Bronchial epithelial cell (primary cell): ENCODE results near the gene SLC17A3. TPM values are rescaled to one million over a fixed set of nuclear protein-coding genes. Genes with fewer than 3 reads are reported as not detected.

Experiments used
- DNase-seq: peaks from one replicate; pipeline ENCODE4 v3.0.0-alpha.2; 2010; ENCODE audit warnings: low read depth
- FAIRE-seq: peaks from 2 replicates; lab custom pipeline; 2011; peaks lifted over from hg19 to GRCh38; lab: Jason Lieb, UNC
- H3K27me3 ChIP-seq: 2 replicates; pipeline ENCODE4 v1.5.1; 2011; ENCODE audit warnings: low read length; ENCODE audit not compliant: control insufficient read depth, insufficient read depth
- H3K36me3 ChIP-seq: 2 replicates; pipeline ENCODE4 v1.5.1; 2011; ENCODE audit warnings: low read length; ENCODE audit not compliant: control insufficient read depth, insufficient read depth
- H3K4me3 ChIP-seq: 2 replicates; pipeline ENCODE4 v1.5.1; 2011; ENCODE audit warnings: mild to moderate bottlenecking, low read depth, low read length, control low read depth
- total RNA-seq: library from RNA; depleted of rRNA; stranded (reverse); fragments of >200 nt; gene quantifications from 2 replicates; pipeline ENCODE4 v1.2.1, GENCODE V29; 2014
- TF ChIP-seq, protein P1 (sequence below): IDR thresholded peaks from 2 replicates; pipeline ENCODE4 v1.5.1; 2011; ENCODE audit warnings: mild to moderate bottlenecking, moderate library complexity, low read length, control low read depth, inconsistent platforms; ENCODE audit not compliant: insufficient read depth, severe bottlenecking

The SLC17A3 gene
- total RNA-seq, 1 donor from 2014 or later, result not detected

DNA sequence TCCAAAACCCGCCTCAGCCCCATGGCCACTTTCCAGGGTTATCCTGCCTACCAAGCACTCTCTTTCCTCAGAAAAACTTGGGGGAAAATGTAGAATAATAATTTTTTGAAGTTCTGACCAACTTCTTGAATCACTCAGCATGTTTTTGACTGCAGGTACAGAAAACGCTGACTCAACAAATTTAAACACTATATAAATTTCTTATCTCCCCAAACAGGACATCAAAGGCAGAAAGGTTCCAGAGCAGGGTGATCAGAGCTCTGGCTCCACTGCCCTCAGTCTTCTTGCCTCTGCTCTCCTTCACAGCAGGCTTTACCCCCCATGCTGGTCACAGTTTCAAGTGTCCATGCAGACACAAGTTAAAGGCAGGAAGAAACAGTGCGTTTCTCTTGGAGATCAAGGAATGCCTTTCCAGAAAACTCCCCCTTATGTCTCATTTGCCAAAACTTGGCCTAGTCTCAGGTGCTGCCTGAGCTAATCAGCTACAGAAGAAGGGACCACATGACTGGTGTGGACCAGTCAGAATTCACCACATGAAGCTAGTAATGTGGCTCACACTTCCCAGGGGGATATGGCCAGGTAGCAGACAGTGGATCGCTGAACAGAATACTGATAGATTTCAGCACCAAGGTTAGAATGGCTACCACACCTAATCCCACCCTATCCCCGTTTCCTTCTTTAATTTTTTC, 24.4 kb upstream of the SLC17A3 start:
- TF ChIP-seq, protein P1, sequence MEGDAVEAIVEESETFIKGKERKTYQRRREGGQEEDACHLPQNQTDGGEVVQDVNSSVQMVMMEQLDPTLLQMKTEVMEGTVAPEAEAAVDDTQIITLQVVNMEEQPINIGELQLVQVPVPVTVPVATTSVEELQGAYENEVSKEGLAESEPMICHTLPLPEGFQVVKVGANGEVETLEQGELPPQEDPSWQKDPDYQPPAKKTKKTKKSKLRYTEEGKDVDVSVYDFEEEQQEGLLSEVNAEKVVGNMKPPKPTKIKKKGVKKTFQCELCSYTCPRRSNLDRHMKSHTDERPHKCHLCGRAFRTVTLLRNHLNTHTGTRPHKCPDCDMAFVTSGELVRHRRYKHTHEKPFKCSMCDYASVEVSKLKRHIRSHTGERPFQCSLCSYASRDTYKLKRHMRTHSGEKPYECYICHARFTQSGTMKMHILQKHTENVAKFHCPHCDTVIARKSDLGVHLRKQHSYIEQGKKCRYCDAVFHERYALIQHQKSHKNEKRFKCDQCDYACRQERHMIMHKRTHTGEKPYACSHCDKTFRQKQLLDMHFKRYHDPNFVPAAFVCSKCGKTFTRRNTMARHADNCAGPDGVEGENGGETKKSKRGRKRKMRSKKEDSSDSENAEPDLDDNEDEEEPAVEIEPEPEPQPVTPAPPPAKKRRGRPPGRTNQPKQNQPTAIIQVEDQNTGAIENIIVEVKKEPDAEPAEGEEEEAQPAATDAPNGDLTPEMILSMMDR, result no peak
- Histone ChIP-seq H3K27me3 (no peaks in the 10 kb centered on the region), H3K36me3 (no peaks in the 10 kb centered on the region), H3K4me3 (no peak overlapping the region)
- no peak for FAIRE-seq
- no peak for DNase-seq

DNA sequence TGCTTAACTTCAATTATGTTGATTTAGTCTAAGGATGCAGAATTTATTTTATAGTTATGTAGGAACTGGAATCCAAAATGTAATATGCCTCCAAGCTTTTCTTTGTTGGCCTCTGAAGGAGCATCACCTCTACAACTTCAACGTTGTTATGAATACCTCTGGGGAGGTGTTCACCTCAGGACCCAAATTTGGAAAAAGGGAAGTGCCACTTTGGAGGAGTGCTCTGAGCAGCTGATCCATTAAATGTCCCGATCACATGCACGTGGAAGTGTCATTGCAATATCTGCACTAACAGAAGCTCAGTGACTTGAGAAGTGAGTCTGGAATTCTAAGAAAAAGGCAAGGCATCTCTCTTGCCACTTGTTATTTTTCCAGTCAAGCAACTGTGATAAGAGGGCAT, 22.2 kb upstream of the SLC17A3 start:
- Histone ChIP-seq H3K27me3 (peaks cover 2% of the 10 kb centered on the region), H3K4me3 (no peak overlapping the region), H3K36me3 (no peaks in the 10 kb centered on the region)
- DNase-seq (no peak), FAIRE-seq (no peak)
- TF ChIP-seq, protein P1, result no peak

DNA sequence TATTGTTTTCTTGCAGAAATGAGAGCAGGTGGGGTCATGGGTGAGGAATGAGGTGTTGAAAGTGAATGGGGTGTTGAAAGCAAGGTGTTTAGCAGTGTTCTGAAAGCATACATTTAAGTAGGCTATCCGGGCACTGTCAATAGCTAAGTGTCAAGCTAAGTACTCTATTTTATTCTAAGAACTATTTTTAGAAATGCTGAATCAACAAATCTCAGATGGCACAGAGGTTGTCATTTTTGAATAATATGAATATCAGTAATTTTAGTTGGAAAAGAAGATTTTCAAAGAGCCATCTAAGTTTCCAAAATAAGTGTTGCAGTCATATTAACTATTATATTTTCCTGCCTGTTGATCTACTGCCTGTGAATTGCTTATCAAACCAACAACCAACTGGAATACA, 21.7 kb upstream of the SLC17A3 start:
- TF ChIP-seq, protein P1, result no peak
- Histone ChIP-seq H3K4me3 (no peak overlapping the region), H3K27me3 (peaks cover 2% of the 10 kb centered on the region), H3K36me3 (no peaks in the 10 kb centered on the region)
- no peak for FAIRE-seq
- no peak for DNase-seq

DNA sequence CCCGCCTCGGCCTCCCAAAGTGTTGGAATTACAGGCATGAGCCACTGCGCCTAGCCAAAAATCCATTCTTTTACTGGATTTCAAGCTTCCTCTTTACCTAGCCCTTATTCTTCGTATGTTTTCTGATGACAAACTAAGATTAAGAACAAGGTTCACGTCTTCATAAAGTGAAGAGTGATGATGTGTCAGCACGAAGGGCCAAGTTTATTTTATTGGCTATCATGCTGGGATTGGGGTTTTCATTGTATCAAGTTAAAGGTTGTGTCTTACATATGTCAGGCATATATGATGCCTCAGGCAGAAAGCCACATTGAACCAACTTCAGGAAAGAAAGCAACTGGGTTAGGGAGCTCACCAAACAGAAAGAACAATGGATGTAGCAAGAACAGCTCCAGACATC, 19.7 kb upstream of the SLC17A3 start:
- no peak for DNase-seq
- H3K27me3 ChIP-seq, result peaks cover 2% of the 10 kb centered on the region
- FAIRE-seq, result no peak
- H3K4me3 ChIP-seq, result no peak overlapping the region
- TF ChIP-seq, protein P1, result no peak
- no peaks in the 10 kb centered on the region for H3K36me3 ChIP-seq

DNA sequence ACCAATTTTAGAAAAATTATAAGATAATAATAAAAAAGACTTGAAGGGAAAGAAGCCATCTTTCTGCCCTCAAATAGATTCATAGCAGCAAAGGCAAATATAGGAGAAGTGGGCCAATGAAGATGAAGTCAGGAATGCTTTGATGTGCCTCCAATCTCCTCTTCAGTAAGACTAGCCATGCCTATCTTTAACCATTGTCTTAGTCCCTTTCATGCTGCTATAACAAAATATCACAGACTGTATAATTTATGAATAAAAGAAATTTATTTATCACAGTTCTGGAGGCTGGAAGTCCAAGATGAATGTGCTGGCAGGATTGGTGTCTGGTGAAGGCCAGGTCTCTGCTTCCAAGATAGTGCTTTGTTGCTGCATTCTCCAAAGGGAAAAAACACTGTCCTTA, 18.8 kb upstream of the SLC17A3 start:
- Histone ChIP-seq H3K4me3 (no peak overlapping the region), H3K36me3 (no peaks in the 10 kb centered on the region), H3K27me3 (peaks cover 2% of the 10 kb centered on the region)
- FAIRE-seq (no peak), DNase-seq (no peak)
- TF ChIP-seq, protein P1, result no peak
